CD1c-positive myeloid dendritic cell (primary cell): Measurements from ENCODE around the gene KDM4B.
A peak's percentile ranks its signal among the peaks of the same experiment; 100 is the strongest.
"Not testable (repeated sequence)": the region's sequence is repeated elsewhere in the genome, so short reads cannot be mapped to it uniquely, and the experiment has no call there.

Experiments used
- DNase-seq: peaks from one replicate; pipeline ENCODE4 v3.0.0-alpha.2; 2016; ENCODE audit errors: extremely low spot score

The KDM4B gene

GRCh38 chr19:4967738-4968461, 1.0 kb upstream of the KDM4B start:
- peak; percentile 31 for DNase-seq

- DNase-seq = no peak
Observed at GRCh38 chr19:4969292-4969771, 419 bp downstream of the KDM4B start.

GRCh38 chr19:4969772-4970531, 1.0 kb downstream of the KDM4B start:
- DNase-seq = peak; percentile 84

- DNase-seq = no peak
Observed at GRCh38 chr19:4970558-4971423, 1.9 kb downstream of the KDM4B start.

GRCh38 chr19:4971424-4971793, 2.5 kb downstream of the KDM4B start:
- DNase-seq = no peak

- DNase-seq = no peak
Observed at GRCh38 chr19:4971816-4972495, 3.0 kb downstream of the KDM4B start.

GRCh38 chr19:4972509-4973230, 3.8 kb downstream of the KDM4B start:
- no peak for DNase-seq

GRCh38 chr19:4974880-4975469, 6.1 kb downstream of the KDM4B start:
- peak; percentile 67 for DNase-seq

- DNase-seq = not testable (repeated sequence)
Observed at GRCh38 chr19:4975601-4976000, 6.7 kb downstream of the KDM4B start.

GRCh38 chr19:4976401-4977298, 7.7 kb downstream of the KDM4B start:
- DNase-seq = peak; percentile 95

GRCh38 chr19:4977299-4978174, 8.6 kb downstream of the KDM4B start:
- DNase-seq = no peak

- peak; percentile 43 for DNase-seq
Observed at GRCh38 chr19:4979211-4979807, 10.4 kb downstream of the KDM4B start.

GRCh38 chr19:4980067-4980466, 11.2 kb downstream of the KDM4B start:
- no peak for DNase-seq

- DNase-seq = no peak
Observed at GRCh38 chr19:4980838-4981680, 12.1 kb downstream of the KDM4B start.

- DNase-seq = no peak
Observed at GRCh38 chr19:4981681-4981958, 12.7 kb downstream of the KDM4B start.

- DNase-seq = no peak
Observed at GRCh38 chr19:4983346-4984105, 14.6 kb downstream of the KDM4B start.

- no peak for DNase-seq
Observed at GRCh38 chr19:4984106-4984380, 15.1 kb downstream of the KDM4B start.
